GM18951 (cell line): ENCODE measurements around the gene POU2F3.
"Not testable (repeated sequence)": the region's sequence is repeated elsewhere in the genome, so short reads cannot be mapped to it uniquely, and the experiment has no call there.

Source experiments
- POLR2A ChIP-seq: IDR thresholded peaks from 4 replicates; pipeline ENCODE4 v1.6.1; 2011; ENCODE audit warnings: mild to moderate bottlenecking; ENCODE audit not compliant: insufficient read length, insufficient read depth; ENCODE audit errors: extremely low read depth
- in situ Hi-C: fragments of 300-500 bp; cut with MboI; formaldehyde crosslinking; loops from one replicate; pipeline ENCODE4 v1.12.0; 2022; ENCODE audit warnings: low sequenced_read_pairs, mixed read lengths, inconsistent platforms; ENCODE audit not compliant: unreplicated experiment

POU2F3 gene

GRCh38 chr11:120236169-120237107, 3.5 kb upstream of the POU2F3 start:
- TF ChIP-seq POLR2A, result no peak
- in situ Hi-C loops, result loop anchor here (5.0 kb wide), 1 partner anchor 71 kb away; no protein-coding TSS in a partner anchor

DNA sequence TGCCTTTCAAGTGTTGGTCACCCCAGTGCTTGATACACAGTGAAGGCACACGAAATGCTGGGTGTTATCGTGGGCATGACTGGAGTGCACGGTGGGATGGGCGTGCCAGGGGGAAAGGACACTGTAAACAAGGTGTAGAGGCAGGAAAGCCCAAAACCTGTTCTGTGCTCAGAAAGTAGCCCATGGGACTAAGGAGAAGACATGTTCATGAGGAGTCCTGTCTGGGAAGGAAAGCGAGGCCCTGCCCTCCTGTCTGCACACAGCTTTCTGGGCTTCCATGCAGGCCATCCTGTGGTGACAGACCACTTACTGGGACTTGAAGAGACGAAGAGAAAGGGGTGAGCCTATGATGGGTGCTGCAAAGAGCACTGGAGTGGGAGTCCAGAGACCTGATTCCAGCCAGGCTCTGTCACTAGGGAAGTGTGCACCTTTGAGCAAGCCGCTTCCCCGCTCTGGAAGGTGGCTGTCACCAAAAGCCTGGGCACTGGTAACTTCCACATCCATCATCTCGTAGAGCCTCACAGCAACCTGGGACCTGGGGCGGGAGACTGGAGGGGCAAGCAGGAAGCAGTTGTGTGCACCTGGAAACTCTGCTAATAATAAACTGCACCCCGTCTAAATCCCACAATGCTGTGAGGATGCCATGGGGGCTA, 846 bp upstream of the POU2F3 start:
- no peak for TF ChIP-seq POLR2A
- in situ Hi-C loops, result loop anchor here (5.0 kb wide), 1 partner anchor 68 kb away; no protein-coding TSS in a partner anchor

DNA sequence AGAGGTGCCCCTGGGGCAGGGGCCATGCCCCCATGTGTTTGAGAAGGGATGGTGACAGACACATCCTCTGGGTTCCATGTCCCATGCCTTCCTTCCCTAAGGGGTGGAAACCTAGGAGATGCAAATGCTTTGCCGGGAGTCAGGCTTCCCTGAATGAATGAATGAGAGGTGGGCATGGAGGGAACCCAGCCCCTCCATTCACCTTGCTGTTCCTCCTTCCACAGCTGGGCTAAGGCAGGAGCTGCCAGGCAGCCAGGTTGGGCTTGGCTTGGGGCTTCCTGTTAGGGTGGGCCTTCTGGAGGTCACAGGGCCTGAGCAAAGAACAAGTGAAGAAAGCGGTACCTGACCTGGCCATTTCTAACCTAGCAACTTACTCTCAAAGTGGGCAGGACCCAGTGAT, 926 bp downstream of the POU2F3 start:
- in situ Hi-C loops, result no loop called here
- TF ChIP-seq POLR2A, result no peak

DNA sequence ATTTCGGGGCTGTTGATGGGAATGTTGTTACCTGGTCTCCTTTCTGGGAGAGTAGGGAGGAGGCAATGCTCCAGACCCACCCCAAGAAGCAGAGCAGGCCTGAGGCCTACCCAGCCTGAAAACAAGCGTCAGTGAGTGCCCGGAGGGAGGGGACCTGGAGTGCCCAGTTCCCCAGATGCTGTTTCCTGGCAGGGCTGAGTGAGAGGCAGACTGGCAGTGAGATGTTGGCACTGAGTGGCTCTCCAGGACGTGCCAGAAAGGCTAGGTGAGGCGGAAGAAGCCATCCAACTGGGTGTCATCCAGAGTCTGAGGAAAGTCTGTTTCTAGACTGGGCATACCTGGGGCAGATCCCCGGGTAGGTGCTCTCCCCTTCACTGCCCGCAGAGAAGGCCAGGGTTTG, 1.3 kb downstream of the POU2F3 start:
- no peak for TF ChIP-seq POLR2A
- in situ Hi-C loops, result no loop called here

- no peak for TF ChIP-seq POLR2A
- in situ Hi-C loops, result no loop called here
Measured at GRCh38 chr11:120243221-120243620, 3.3 kb downstream of the POU2F3 start.

GRCh38 chr11:120244476-120245365, 4.8 kb downstream of the POU2F3 start:
- TF ChIP-seq POLR2A, result no peak
- in situ Hi-C loops, result no loop called here

DNA sequence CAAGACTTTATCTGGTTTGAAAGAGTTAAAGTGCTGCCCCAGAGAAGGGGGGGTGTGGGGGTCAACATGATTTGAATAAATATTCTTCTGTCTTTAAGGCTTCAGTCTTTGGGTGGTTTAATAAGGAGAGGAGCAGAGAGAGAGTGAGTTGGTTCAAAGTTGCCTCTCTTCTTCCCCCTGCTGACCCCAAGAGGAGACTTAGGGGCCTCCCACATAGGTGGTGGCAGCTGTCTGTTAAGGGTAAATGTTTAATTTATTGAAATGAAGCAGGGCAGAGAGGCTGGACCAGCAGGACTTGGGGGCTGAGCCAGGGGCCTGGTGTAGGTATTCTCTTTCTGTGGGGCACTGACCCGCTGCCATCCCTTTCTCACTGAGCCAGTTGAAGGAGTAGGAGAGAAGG, 5.5 kb downstream of the POU2F3 start:
- no peak for TF ChIP-seq POLR2A
- in situ Hi-C loops, result no loop called here

DNA sequence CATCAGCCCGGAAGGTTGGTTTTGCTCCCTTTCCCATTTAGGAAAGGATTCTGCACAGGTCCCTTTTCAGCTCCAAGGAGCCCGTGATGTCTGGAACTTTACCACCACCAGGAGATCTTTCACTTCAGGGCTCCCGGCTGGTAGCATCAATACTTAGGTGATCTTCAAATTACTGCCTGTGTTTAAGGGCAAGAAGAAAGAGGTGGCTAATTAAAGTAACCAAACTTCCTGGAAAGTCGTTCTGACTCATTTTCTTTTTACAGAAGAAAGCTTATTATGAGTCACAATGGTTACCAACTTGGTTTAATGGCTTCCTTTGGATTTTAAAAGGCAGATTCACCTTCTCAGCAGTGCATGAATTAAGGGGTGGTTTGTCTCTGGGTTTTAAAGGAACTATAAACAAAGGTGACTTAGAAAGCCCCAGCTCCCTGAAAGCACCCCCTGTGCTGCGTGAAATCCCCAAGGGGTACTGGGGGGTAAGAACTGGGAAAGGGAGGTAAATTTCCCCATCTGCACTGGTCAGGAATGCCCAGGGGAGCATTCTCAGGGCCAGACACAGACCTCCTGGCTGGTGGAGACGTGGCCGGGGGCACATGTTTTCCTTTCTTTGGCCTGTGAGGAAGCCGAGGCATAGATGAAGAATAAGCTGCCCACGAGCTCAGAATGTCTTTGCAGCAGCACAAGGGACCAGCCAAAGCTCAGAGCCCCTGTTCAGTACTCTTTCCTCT, 8.8 kb downstream of the POU2F3 start:
- no peak for TF ChIP-seq POLR2A

GRCh38 chr11:120249279-120250262, 9.6 kb downstream of the POU2F3 start:
- TF ChIP-seq POLR2A, result no peak
- in situ Hi-C loops, result no loop called here

More for the DNA sequence above, 8.8 kb downstream of the POU2F3 start:
- in situ Hi-C loops, result no loop called here

GRCh38 chr11:120253377-120253776, 13.4 kb downstream of the POU2F3 start:
- in situ Hi-C loops, result not testable (repeated sequence)

GRCh38 chr11:120254788-120255518, 15.0 kb downstream of the POU2F3 start:
- no peak for TF ChIP-seq POLR2A
- in situ Hi-C loops, result no loop called here
